Brain microvascular endothelial cell (primary cell): ENCODE measurements around the gene CAMTA2.

Experiments used
- DNase-seq: peaks from one replicate; pipeline ENCODE4 v3.0.0-alpha.2; 2020
- H3K27ac ChIP-seq: fragments of 250-450 bp; sonication (Bioruptor Pico); 2 replicates; pipeline ENCODE4 v1.5.1; 2020; ENCODE audit warnings: mild to moderate bottlenecking, moderate library complexity
- H3K27me3 ChIP-seq: fragments of 250-450 bp; sonication (Bioruptor Pico); replicated peaks from 2 replicates; pipeline ENCODE4 v1.5.1; 2020; ENCODE audit warnings: mild to moderate bottlenecking
- H3K36me3 ChIP-seq: fragments of 250-450 bp; sonication (Bioruptor Pico); replicated peaks from 2 replicates; pipeline ENCODE4 v1.5.1; 2020; ENCODE audit warnings: mild to moderate bottlenecking
- H3K4me3 ChIP-seq: 2 replicates; pipeline ENCODE4 v1.5.1; 2011; ENCODE audit warnings: low read depth, mild to moderate bottlenecking, control low read depth, low read length, moderate library complexity
- in situ Hi-C: cut with HindIII; loops from 2 replicates; pipeline ENCODE4 v1.10.0; 2017; ENCODE audit warnings: low sequenced_read_pairs, low pct_ligation_motif_present
- TF ChIP-seq, protein P1 (sequence below): IDR thresholded peaks from 2 replicates; pipeline ENCODE4 v1.5.1; 2011; ENCODE audit warnings: low read depth, mild to moderate bottlenecking, moderate library complexity, low read length, control low read depth, inconsistent platforms; ENCODE audit errors: missing control alignments

CAMTA2 gene

DNA sequence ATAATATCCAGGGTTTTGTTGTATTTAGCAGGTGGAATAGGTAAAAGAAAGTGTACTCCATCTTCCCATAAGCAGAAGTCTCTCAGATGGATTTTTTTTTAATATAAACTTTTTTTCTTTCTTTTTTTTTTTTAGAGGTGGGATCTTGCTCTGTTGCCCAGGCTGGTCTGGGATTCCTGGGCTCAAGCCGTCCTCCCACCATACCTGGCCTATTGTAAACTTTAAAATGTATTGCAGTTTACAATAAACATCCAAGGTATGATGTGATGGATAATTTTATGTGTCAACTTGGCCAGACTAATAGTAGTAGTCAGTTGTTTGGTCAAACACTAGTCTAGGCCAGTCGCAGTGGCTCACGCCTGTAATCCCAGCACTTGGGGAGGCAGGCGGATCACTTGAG is 66.2 kb downstream of the CAMTA2 start:
- H3K27ac ChIP-seq: no peak overlapping the region
- no peak for DNase-seq
- TF ChIP-seq, protein P1, sequence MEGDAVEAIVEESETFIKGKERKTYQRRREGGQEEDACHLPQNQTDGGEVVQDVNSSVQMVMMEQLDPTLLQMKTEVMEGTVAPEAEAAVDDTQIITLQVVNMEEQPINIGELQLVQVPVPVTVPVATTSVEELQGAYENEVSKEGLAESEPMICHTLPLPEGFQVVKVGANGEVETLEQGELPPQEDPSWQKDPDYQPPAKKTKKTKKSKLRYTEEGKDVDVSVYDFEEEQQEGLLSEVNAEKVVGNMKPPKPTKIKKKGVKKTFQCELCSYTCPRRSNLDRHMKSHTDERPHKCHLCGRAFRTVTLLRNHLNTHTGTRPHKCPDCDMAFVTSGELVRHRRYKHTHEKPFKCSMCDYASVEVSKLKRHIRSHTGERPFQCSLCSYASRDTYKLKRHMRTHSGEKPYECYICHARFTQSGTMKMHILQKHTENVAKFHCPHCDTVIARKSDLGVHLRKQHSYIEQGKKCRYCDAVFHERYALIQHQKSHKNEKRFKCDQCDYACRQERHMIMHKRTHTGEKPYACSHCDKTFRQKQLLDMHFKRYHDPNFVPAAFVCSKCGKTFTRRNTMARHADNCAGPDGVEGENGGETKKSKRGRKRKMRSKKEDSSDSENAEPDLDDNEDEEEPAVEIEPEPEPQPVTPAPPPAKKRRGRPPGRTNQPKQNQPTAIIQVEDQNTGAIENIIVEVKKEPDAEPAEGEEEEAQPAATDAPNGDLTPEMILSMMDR: no peak
- no peaks in the 10 kb centered on the region for H3K27me3 ChIP-seq
- no peaks in the 10 kb centered on the region for H3K36me3 ChIP-seq
- no peak overlapping the region for H3K4me3 ChIP-seq
- in situ Hi-C loops: no loop called here

DNA sequence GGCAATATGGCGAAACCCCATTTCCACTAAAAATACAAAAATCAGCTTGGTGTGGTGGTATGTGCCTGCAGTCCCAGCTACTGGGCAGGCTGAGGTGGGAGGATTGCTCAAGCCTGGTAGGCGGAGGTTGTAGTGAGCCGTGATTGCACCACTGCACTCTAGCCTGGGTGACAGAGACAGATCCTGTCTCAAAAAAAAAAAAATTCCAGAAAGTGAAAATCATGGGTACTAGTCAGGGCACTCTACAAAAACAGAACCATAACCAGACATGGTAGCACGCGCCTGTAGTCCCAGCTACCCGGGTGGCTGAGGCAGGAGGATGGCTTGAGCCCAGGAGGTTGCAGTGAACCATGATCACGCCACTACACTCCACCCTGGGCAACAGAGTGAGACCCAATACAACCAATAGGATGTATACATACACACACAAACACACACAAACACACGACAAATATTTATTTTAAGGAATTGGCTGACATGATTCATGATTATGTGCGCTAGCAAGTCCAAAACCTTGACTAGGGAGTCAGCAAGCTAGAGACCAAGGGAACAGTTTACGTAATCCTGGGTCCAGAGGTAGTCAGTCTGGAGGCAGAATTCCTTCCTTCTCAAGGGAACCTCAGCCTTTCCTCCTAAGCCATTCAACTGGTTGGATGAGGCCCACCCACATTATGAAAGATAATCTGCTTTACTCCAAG is 67.0 kb downstream of the CAMTA2 start:
- TF ChIP-seq, protein P1: no peak
- Histone ChIP-seq H3K27ac (no peak overlapping the region), H3K27me3 (no peaks in the 10 kb centered on the region), H3K36me3 (no peaks in the 10 kb centered on the region), H3K4me3 (no peak overlapping the region)
- in situ Hi-C loops: no loop called here
- DNase-seq: no peak

DNA sequence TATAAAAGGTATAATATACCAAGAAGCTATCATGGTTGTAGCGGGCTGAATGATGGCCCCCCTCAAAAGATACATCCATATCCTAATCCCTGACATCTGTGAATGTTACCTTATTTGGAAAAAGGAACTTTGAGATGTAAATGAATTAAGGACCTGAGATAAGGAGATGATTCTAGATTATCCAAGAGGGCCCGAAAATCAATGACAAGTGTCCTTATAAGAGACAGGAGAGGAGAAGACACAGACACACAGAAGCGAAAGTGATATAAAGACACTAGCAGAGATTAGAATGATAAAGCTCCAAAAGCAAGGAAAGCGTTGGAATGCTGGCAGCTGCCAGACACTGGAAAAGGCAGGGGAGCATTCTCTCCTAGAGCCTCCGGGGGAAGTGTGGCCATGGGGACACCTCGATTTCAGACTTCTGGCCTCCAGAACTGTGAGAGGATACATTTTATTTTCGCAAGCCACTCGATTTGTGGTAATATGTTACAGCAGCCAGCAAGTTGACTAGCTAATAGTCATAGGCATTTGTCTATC is 67.9 kb downstream of the CAMTA2 start:
- in situ Hi-C loops: no loop called here
- TF ChIP-seq, protein P1: no peak

More for the DNA sequence above, 67.9 kb downstream of the CAMTA2 start:
- Histone ChIP-seq H3K36me3 (no peaks in the 10 kb centered on the region), H3K4me3 (no peak overlapping the region), H3K27ac (no peak overlapping the region), H3K27me3 (no peaks in the 10 kb centered on the region)
- no peak for DNase-seq
